GM23248 (cell line): ENCODE data around the gene THEM4. TPM values are rescaled to one million over a fixed set of nuclear protein-coding genes. Genes with fewer than 3 reads are reported as not detected.
A peak's percentile ranks its signal among the peaks of the same experiment; 100 is the strongest.

Experiments
- DNase-seq: peaks from one replicate; pipeline ENCODE4 v3.0.0-alpha.2; 2015
- H2AFZ ChIP-seq: fragments of 200-600 bp; sonication (generic); 2 replicates; pipeline ENCODE4 v1.6.1; 2016; ENCODE audit warnings: antibody characterized with exemption
- H3F3A ChIP-seq: fragments of 200-600 bp; sonication (generic); 2 replicates; pipeline ENCODE4 v1.6.1; 2016; ENCODE audit warnings: mild to moderate bottlenecking, antibody characterized with exemption, mixed run types; ENCODE audit not compliant: insufficient read depth
- H3K27ac ChIP-seq: fragments of 200-600 bp; sonication (generic); 2 replicates; pipeline ENCODE4 v1.5.1; 2016; ENCODE audit warnings: mild to moderate bottlenecking
- H3K27me3 ChIP-seq: fragments of 200-600 bp; sonication (generic); replicated peaks from 2 replicates; pipeline ENCODE4 v1.6.1; 2016; ENCODE audit warnings: mild to moderate bottlenecking; ENCODE audit not compliant: insufficient read depth
- H3K36me3 ChIP-seq: fragments of 200-600 bp; sonication (generic); 2 replicates; pipeline ENCODE4 v1.6.1; 2016; ENCODE audit warnings: low read depth, mild to moderate bottlenecking
- H3K4me1 ChIP-seq: fragments of 200-600 bp; sonication (generic); 2 replicates; pipeline ENCODE4 v1.6.1; 2016; ENCODE audit warnings: mild to moderate bottlenecking; ENCODE audit not compliant: insufficient read depth
- H3K4me2 ChIP-seq: fragments of 200-600 bp; sonication (generic); one replicate; pipeline ENCODE4 v1.6.1; 2016; ENCODE audit warnings: mild to moderate bottlenecking; ENCODE audit not compliant: unreplicated experiment
- H3K4me3 ChIP-seq: fragments of 200-600 bp; sonication (generic); 2 replicates; pipeline ENCODE4 v1.5.1; 2016; ENCODE audit warnings: mild to moderate bottlenecking
- H3K79me2 ChIP-seq: fragments of 200-600 bp; sonication (generic); 2 replicates; pipeline ENCODE4 v1.6.1; 2016; ENCODE audit warnings: mild to moderate bottlenecking; ENCODE audit not compliant: insufficient read depth
- H3K9ac ChIP-seq: fragments of 200-600 bp; sonication (generic); 2 replicates; pipeline ENCODE4 v1.6.1; 2016; ENCODE audit warnings: mild to moderate bottlenecking
- H3K9me2 ChIP-seq: fragments of 200-600 bp; sonication (generic); 2 replicates; pipeline ENCODE4 v1.6.1; 2016; ENCODE audit warnings: mixed run types, mild to moderate bottlenecking, moderate library complexity; ENCODE audit not compliant: insufficient read depth
- H3K9me3 ChIP-seq: fragments of 200-600 bp; sonication (generic); one replicate; pipeline ENCODE4 v1.6.1; 2017; ENCODE audit warnings: low read depth
- H4K20me1 ChIP-seq: fragments of 200-600 bp; sonication (generic); 2 replicates; pipeline ENCODE4 v1.6.0; 2016; ENCODE audit not compliant: insufficient read depth
- EZH2 ChIP-seq: fragments of 200-600 bp; sonication (generic); IDR thresholded peaks from 2 replicates; pipeline ENCODE4 v1.6.1; 2018; ENCODE audit warnings: antibody characterized with exemption, mild to moderate bottlenecking; ENCODE audit not compliant: insufficient read depth, poor library complexity, severe bottlenecking
- EZH2phosphoT487 ChIP-seq: fragments of 200-600 bp; sonication (generic); IDR thresholded peaks from 2 replicates; pipeline ENCODE4 v1.6.1; 2018; ENCODE audit warnings: antibody characterized with exemption, moderate library complexity, mild to moderate bottlenecking, low read depth; ENCODE audit not compliant: insufficient read depth
- WGBS, 2 experiments: methylation state at CpG; one replicate each; pipeline ENCODE4 v1.1.6; 2015 to 2017; ENCODE audit warnings: low lambda C conversion rate in 2 of 2, low coverage in 1 of 2; ENCODE audit errors: missing lambda C conversion rate in 2 of 2; 5-methylcytosine and 5-hydroxymethylcytosine counted together
- in situ Hi-C: fragments of 300-500 bp; cut with MboI; formaldehyde crosslinking; loops from 2 replicates; pipeline ENCODE4 v1.15.0; 2020
- polyA plus RNA-seq: library from polyadenylated mRNA; unstranded; fragments of >200 nt; fragmentation: Nextera tagmentation; extraction: Ambion mirVana; gene quantifications from 2 replicates; pipeline ENCODE4 v1.2.1, GENCODE V29; 2016
- total RNA-seq: library from RNA; depleted of rRNA; stranded (reverse); fragments of >200 nt; shearing (Covaris generic); gene quantifications from 2 replicates; pipeline ENCODE4 v1.2.3, GENCODE V29; 2014

THEM4 gene
- total and polyA plus RNA-seq, 2 experiments from 2014 or later, result 14.6 to 17.9 TPM

GRCh38 chr1:151871284-151872030 is 37.9 kb downstream of the THEM4 start:
- no peak overlapping the region for H2AFZ ChIP-seq
- no peak overlapping the region for H3K27ac ChIP-seq
- no peaks in the 10 kb centered on the region for H4K20me1 ChIP-seq
- no peaks in the 10 kb centered on the region; the same call in 1 of the 2 replicates for H3K36me3 ChIP-seq
- DNase-seq, result no peak
- H3K79me2 ChIP-seq, result no peaks in the 10 kb centered on the region
- no peaks in the 10 kb centered on the region for H3K9me2 ChIP-seq
- TF ChIP-seq EZH2phosphoT487 (no peak), EZH2 (no peak)
- in situ Hi-C loops, result no loop called here
- peaks cover 9% of the 10 kb centered on the region for H3K4me1 ChIP-seq
- H3K9me3 ChIP-seq, result no peaks in the 10 kb centered on the region
- 74 to 75% methylated on average over 5 of the region's 5 CpGs for WGBS, 2 experiments
- no peak overlapping the region for H3K4me2 ChIP-seq
- H3F3A ChIP-seq, result peaks cover 19% of the 10 kb centered on the region
- H3K4me3 ChIP-seq, result no peak overlapping the region
- no peak overlapping the region for H3K9ac ChIP-seq
- no peaks in the 10 kb centered on the region for H3K27me3 ChIP-seq

GRCh38 chr1:151868486-151868885 is 40.8 kb downstream of the THEM4 start:
- no peaks in the 10 kb centered on the region for H4K20me1 ChIP-seq
- peaks cover 19% of the 10 kb centered on the region for H3F3A ChIP-seq
- no peaks in the 10 kb centered on the region for H3K36me3 ChIP-seq
- DNase-seq, result no peak
- H3K4me2 ChIP-seq, result no peak overlapping the region
- H3K27me3 ChIP-seq, result no peaks in the 10 kb centered on the region
- no peaks in the 10 kb centered on the region for H3K9me2 ChIP-seq
- no peaks in the 10 kb centered on the region for H3K9me3 ChIP-seq
- in situ Hi-C loops, result no loop called here
- TF ChIP-seq EZH2, result no peak
- TF ChIP-seq EZH2phosphoT487, result no peak
- H3K27ac ChIP-seq, result peak overlapping the region; percentile 68; the same call in 1 of the 2 replicates
- H3K4me3 ChIP-seq, result no peak overlapping the region
- no peaks in the 10 kb centered on the region for H3K79me2 ChIP-seq
- peaks cover 9% of the 10 kb centered on the region for H3K4me1 ChIP-seq
- peak overlapping the region; percentile 73; the same call in 1 of the 2 replicates for H2AFZ ChIP-seq
- WGBS, 2 experiments, result 51 to 56% methylated on average over 3 of the region's 3 CpGs
- H3K9ac ChIP-seq, result no peak overlapping the region

GRCh38 chr1:151867765-151868411 is 41.4 kb downstream of the THEM4 start:
- Histone ChIP-seq H3K4me1 (peaks cover 9% of the 10 kb centered on the region), H3K4me2 (no peak overlapping the region), H2AFZ (peak overlapping the region; percentile 73), H3K9me3 (no peaks in the 10 kb centered on the region), H3K79me2 (no peaks in the 10 kb centered on the region), H3K27ac (peak overlapping the region; percentile 68), H3K36me3 (no peaks in the 10 kb centered on the region), H3F3A (peaks cover 19% of the 10 kb centered on the region), H3K9me2 (no peaks in the 10 kb centered on the region), H3K27me3 (no peaks in the 10 kb centered on the region), H4K20me1 (no peaks in the 10 kb centered on the region), H3K4me3 (no peak overlapping the region), H3K9ac (no peak overlapping the region)
- no peak for TF ChIP-seq EZH2phosphoT487
- no peak for TF ChIP-seq EZH2
- WGBS, 2 experiments, result 34 to 40% methylated on average over 7 of the region's 7 CpGs
- in situ Hi-C loops, result no loop called here
- peak; percentile 92 for DNase-seq

- TF ChIP-seq EZH2phosphoT487 (no peak), EZH2 (no peak)
- Histone ChIP-seq H3K4me3 (no peak overlapping the region), H2AFZ (no peak overlapping the region), H3K27me3 (no peaks in the 10 kb centered on the region), H3K79me2 (no peaks in the 10 kb centered on the region), H3K27ac (peak overlapping the region; percentile 68), H4K20me1 (no peaks in the 10 kb centered on the region), H3K9ac (no peak overlapping the region), H3F3A (peaks cover 19% of the 10 kb centered on the region), H3K9me2 (no peaks in the 10 kb centered on the region), H3K4me1 (peaks cover 9% of the 10 kb centered on the region), H3K36me3 (no peaks in the 10 kb centered on the region), H3K9me3 (no peaks in the 10 kb centered on the region), H3K4me2 (no peak overlapping the region)
- 56 to 62% methylated on average over 2 of the region's 2 CpGs for WGBS, 2 experiments
- peak; percentile 40 for DNase-seq
- in situ Hi-C loops, result no loop called here
Observed at GRCh38 chr1:151867321-151867720, 42.0 kb downstream of the THEM4 start.
